Duodenal mucosa (tissue), 2 donors: Measurements from ENCODE around the gene FLNB.
A peak's percentile ranks its signal among the peaks of the same experiment; 100 is the strongest.

ENCODE experiments used
- H3K27ac ChIP-seq: one replicate; pipeline ENCODE4 v1.7.0; 2013; ENCODE audit warnings: low read depth, low read length
- H3K27me3 ChIP-seq, 2 donors: one replicate each; pipeline ENCODE4 v1.7.0; 2013; ENCODE audit warnings: low read length in 2 of 2, control low read depth in 1 of 2; ENCODE audit not compliant: insufficient read depth in 2 of 2, control insufficient read depth in 1 of 2
- H3K36me3 ChIP-seq, 2 donors: one replicate each; pipeline ENCODE4 v1.7.0; 2013; ENCODE audit warnings: low read length in 2 of 2, control low read depth in 1 of 2; ENCODE audit not compliant: insufficient read depth in 2 of 2, control insufficient read depth in 1 of 2
- H3K4me1 ChIP-seq, 2 donors: one replicate each; pipeline ENCODE4 v1.7.0; 2013; ENCODE audit warnings: low read length in 2 of 2, control low read depth in 1 of 2; ENCODE audit not compliant: insufficient read depth in 2 of 2, control insufficient read depth in 1 of 2
- H3K4me3 ChIP-seq, 2 donors: one replicate each; pipeline ENCODE4 v1.7.0; 2013; ENCODE audit warnings: low read length in 2 of 2, low read depth in 1 of 2
- H3K9ac ChIP-seq, 2 donors: one replicate each; pipeline ENCODE4 v1.7.0; 2013; ENCODE audit warnings: low read length in 2 of 2, low read depth in 1 of 2
- H3K9me3 ChIP-seq, 2 donors: one replicate each; pipeline ENCODE4 v1.7.0; 2013; ENCODE audit warnings: low read length in 2 of 2, control low read depth in 1 of 2; ENCODE audit not compliant: control insufficient read depth in 1 of 2

The FLNB gene

GRCh38 chr3:58006661-58007060 lies 1.6 kb upstream of the FLNB start:
- H3K4me3 ChIP-seq = no peak overlapping the region
- no peak overlapping the region for H3K9ac ChIP-seq
- no peaks in the 10 kb centered on the region for H3K36me3 ChIP-seq
- no peaks in the 10 kb centered on the region for H3K27me3 ChIP-seq
- H3K4me1 ChIP-seq = peaks cover 14 to 19% of the 10 kb centered on the region in 2 donors
- H3K27ac ChIP-seq = no peak overlapping the region
- no peaks in the 10 kb centered on the region for H3K9me3 ChIP-seq

- peaks cover 36 to 40% of the 10 kb centered on the region in 2 donors for H3K4me1 ChIP-seq
- H3K27ac ChIP-seq = peak overlapping the region; percentile 79
- no peaks in the 10 kb centered on the region for H3K36me3 ChIP-seq
- no peaks in the 10 kb centered on the region for H3K9me3 ChIP-seq
- H3K27me3 ChIP-seq = no peaks in the 10 kb centered on the region
- H3K4me3 ChIP-seq = peak overlapping the region; percentile 93 to 100
- H3K9ac ChIP-seq = peak overlapping the region; percentile 89 to 99
Measured at GRCh38 chr3:58009026-58009748, 965 bp downstream of the FLNB start.

- Histone ChIP-seq H3K9ac (peak overlapping the region; percentile 89 to 99), H3K27ac (peak overlapping the region; percentile 79), H3K36me3 (no peaks in the 10 kb centered on the region), H3K4me3 (peak overlapping the region; percentile 93 to 100), H3K9me3 (no peaks in the 10 kb centered on the region), H3K4me1 (peaks cover 42 to 47% of the 10 kb centered on the region in 2 donors), H3K27me3 (no peaks in the 10 kb centered on the region)
Measured at GRCh38 chr3:58009749-58010535, 1.7 kb downstream of the FLNB start.

GRCh38 chr3:58010562-58010961 lies 2.3 kb downstream of the FLNB start:
- peak overlapping the region; percentile 93 to 100 for H3K4me3 ChIP-seq
- peak overlapping the region; percentile 89 to 99 for H3K9ac ChIP-seq

GRCh38 chr3:58011580-58011979 lies 3.4 kb downstream of the FLNB start:
- Histone ChIP-seq H3K36me3 (no peaks in the 10 kb centered on the region), H3K4me3 (peak overlapping the region; percentile 52 to 93), H3K4me1 (peaks cover 53 to 58% of the 10 kb centered on the region in 2 donors), H3K9me3 (no peaks in the 10 kb centered on the region), H3K27me3 (no peaks in the 10 kb centered on the region), H3K27ac (no peak overlapping the region), H3K9ac (peak overlapping the region; percentile 1 to 89)

More at GRCh38 chr3:58010562-58010961, 2.3 kb downstream of the FLNB start:
- H3K4me1 ChIP-seq = peaks cover 47 to 53% of the 10 kb centered on the region in 2 donors
- no peaks in the 10 kb centered on the region for H3K36me3 ChIP-seq
- H3K9me3 ChIP-seq = no peaks in the 10 kb centered on the region
- no peaks in the 10 kb centered on the region for H3K27me3 ChIP-seq
- H3K27ac ChIP-seq = peak overlapping the region; percentile 48

- no peaks in the 10 kb centered on the region for H3K36me3 ChIP-seq
- H3K4me3 ChIP-seq = peak overlapping the region; percentile 11 to 15
- H3K9ac ChIP-seq = no peak overlapping the region
- H3K27ac ChIP-seq = no peak overlapping the region
- no peaks in the 10 kb centered on the region for H3K27me3 ChIP-seq
- no peaks in the 10 kb centered on the region for H3K9me3 ChIP-seq
- H3K4me1 ChIP-seq = peaks cover 60 to 63% of the 10 kb centered on the region in 2 donors
Measured at GRCh38 chr3:58012302-58012701, 4.1 kb downstream of the FLNB start.

GRCh38 chr3:58013099-58013498 lies 4.9 kb downstream of the FLNB start:
- H3K36me3 ChIP-seq = no peaks in the 10 kb centered on the region
- H3K27ac ChIP-seq = no peak overlapping the region
- no peaks in the 10 kb centered on the region for H3K27me3 ChIP-seq
- peak overlapping the region in 1 of 2 donors; percentile 11 for H3K4me3 ChIP-seq
- no peaks in the 10 kb centered on the region for H3K9me3 ChIP-seq
- H3K9ac ChIP-seq = no peak overlapping the region
- peaks cover 68 to 71% of the 10 kb centered on the region in 2 donors for H3K4me1 ChIP-seq

- no peaks in the 10 kb centered on the region for H3K9me3 ChIP-seq
- H3K9ac ChIP-seq = peak overlapping the region; percentile 37 to 49
- peak overlapping the region; percentile 37 to 40 for H3K4me3 ChIP-seq
- no peak overlapping the region for H3K27ac ChIP-seq
- H3K4me1 ChIP-seq = peaks cover 78% of the 10 kb centered on the region in 2 donors
- no peaks in the 10 kb centered on the region for H3K27me3 ChIP-seq
- H3K36me3 ChIP-seq = no peaks in the 10 kb centered on the region
Measured at GRCh38 chr3:58013973-58014649, 5.9 kb downstream of the FLNB start.

GRCh38 chr3:58015520-58015915 lies 7.3 kb downstream of the FLNB start:
- H3K9ac ChIP-seq = no peak overlapping the region
- H3K36me3 ChIP-seq = no peaks in the 10 kb centered on the region
- H3K9me3 ChIP-seq = no peaks in the 10 kb centered on the region
- H3K27ac ChIP-seq = no peak overlapping the region
- no peaks in the 10 kb centered on the region for H3K27me3 ChIP-seq
- no peak overlapping the region for H3K4me3 ChIP-seq
- peaks cover 81 to 88% of the 10 kb centered on the region in 2 donors for H3K4me1 ChIP-seq

- peak overlapping the region in 1 of 2 donors; percentile 17 for H3K4me3 ChIP-seq
- H3K9ac ChIP-seq = no peak overlapping the region
- no peaks in the 10 kb centered on the region for H3K36me3 ChIP-seq
- H3K4me1 ChIP-seq = peaks cover 88 to 89% of the 10 kb centered on the region in 2 donors
- no peaks in the 10 kb centered on the region for H3K9me3 ChIP-seq
- no peak overlapping the region for H3K27ac ChIP-seq
- H3K27me3 ChIP-seq = no peaks in the 10 kb centered on the region
Measured at GRCh38 chr3:58016710-58017109, 8.5 kb downstream of the FLNB start.
